Measurements from ENCODE around the gene IRF8.

IRF8 gene, protein sequence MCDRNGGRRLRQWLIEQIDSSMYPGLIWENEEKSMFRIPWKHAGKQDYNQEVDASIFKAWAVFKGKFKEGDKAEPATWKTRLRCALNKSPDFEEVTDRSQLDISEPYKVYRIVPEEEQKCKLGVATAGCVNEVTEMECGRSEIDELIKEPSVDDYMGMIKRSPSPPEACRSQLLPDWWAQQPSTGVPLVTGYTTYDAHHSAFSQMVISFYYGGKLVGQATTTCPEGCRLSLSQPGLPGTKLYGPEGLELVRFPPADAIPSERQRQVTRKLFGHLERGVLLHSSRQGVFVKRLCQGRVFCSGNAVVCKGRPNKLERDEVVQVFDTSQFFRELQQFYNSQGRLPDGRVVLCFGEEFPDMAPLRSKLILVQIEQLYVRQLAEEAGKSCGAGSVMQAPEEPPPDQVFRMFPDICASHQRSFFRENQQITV

GRCh38 chr16:85898521-85899442, at the start of gene IRF8:
Gene IRF8, plus strand, starts transcription at chr16:85899162. Its CDS starts 3,854 bp downstream, at chr16:85903016.
- no peak for DNase-seq (ENCODE audit: low read depth)
- TF ChIP-seq, protein P1, sequence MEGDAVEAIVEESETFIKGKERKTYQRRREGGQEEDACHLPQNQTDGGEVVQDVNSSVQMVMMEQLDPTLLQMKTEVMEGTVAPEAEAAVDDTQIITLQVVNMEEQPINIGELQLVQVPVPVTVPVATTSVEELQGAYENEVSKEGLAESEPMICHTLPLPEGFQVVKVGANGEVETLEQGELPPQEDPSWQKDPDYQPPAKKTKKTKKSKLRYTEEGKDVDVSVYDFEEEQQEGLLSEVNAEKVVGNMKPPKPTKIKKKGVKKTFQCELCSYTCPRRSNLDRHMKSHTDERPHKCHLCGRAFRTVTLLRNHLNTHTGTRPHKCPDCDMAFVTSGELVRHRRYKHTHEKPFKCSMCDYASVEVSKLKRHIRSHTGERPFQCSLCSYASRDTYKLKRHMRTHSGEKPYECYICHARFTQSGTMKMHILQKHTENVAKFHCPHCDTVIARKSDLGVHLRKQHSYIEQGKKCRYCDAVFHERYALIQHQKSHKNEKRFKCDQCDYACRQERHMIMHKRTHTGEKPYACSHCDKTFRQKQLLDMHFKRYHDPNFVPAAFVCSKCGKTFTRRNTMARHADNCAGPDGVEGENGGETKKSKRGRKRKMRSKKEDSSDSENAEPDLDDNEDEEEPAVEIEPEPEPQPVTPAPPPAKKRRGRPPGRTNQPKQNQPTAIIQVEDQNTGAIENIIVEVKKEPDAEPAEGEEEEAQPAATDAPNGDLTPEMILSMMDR (IDR thresholded peaks at IDR 0.05; ENCODE audit: insufficient read depth, low read depth, low read length, missing control alignments) = no peak
- H3K4me3 ChIP-seq (ENCODE audit: low read length) = no peak within 1 kb of the TSS

DNA sequence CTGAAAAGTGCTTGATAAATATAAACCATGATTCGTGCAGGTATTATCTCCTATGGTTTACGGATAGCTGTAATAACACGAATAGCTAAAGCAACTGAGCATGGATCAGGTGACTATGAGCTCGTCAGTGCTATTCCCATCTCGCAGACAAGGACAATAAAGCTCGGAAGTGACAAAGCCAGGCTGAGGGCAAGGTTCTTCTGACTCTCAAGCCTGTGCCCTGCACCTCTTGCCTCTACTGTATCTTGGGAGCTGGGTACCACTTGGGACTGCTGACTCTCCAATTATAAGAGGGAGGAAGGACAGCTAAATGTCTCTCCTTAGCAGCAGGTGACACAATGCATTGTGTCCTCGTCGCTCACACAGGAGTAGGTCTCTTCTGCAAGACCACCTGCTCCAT, 49.6 kb upstream of the IRF8 start:
- TF ChIP-seq, protein P1 (IDR thresholded peaks at IDR 0.05; ENCODE audit: insufficient read depth, low read depth, low read length, missing control alignments) = no peak
- H3K4me3 ChIP-seq (ENCODE audit: low read length) = no peak overlapping the region
- DNase-seq (ENCODE audit: low read depth) = no peak

DNA sequence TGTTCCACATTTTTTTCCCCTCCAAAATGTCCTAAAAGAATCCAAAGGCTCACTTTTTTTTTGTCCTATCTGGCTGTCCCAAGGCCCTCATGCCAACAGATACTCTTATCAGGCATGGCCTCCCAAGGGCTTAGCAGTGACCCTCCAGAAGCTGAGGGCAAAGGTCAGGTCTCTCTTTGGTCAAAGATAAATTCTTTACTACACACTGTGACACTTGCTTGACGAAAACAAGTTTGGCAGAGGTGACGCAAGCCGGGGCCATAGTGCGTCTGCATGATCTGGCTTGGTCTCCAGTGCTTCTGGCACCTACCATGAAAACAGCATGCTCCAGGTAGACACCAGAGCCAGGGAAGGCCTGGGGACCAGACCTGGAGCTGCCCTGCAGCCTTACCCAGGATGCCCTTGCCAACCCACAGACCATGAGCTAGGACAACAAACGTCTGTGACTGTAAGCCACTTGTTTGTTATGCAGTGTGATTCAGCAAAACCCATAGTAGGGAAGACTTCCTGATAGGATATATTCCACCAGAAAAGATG, 48.5 kb upstream of the IRF8 start:
- DNase-seq (ENCODE audit: low read depth) = no peak
- no peak overlapping the region for H3K4me3 ChIP-seq (ENCODE audit: low read length)
- TF ChIP-seq, protein P1 (IDR thresholded peaks at IDR 0.05; ENCODE audit: insufficient read depth, low read depth, low read length, missing control alignments) = no peak

DNA sequence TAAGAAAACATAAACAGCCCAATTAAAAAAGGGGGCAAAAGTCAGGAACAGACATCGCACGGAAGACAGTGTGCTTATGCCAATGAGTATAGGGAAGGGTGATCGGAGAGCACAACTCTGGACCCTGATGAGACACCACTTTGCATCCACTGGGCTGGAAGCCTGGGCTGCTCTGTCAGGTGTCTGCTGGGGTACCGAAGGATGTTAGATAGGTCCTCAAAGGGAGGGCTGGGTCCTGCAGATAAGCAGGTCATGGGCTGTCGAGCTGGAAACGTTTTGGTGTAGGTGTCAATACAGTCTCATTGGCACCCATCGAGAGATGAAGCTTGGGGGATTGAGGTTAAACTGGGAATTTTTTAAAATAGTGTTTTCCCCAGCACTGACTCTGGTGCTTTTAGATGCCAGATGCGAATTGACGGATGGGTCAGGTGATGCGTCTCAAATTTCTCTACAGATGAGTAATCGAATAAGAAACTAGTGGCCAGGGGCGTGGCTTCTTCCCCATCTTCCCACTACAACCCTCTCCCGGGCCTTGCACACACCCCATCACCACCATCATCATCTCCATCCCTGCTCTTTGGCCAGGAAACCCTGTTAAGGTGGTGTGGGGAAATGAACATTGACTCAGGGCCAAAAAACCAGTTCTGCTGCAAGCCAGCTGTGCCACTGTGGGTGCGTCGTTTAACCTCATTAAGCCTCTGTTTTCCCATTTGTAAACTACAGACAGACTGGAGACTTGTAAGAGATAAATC, 47.8 kb upstream of the IRF8 start:
- TF ChIP-seq, protein P1 (IDR thresholded peaks at IDR 0.05; ENCODE audit: insufficient read depth, low read depth, low read length, missing control alignments) = no peak
- peak; percentile 7 for DNase-seq (ENCODE audit: low read depth)
- H3K4me3 ChIP-seq (ENCODE audit: low read length) = no peak overlapping the region

GRCh38 chr16:85853547-85854545, 45.1 kb upstream of the IRF8 start:
- H3K4me3 ChIP-seq (ENCODE audit: low read length) = no peak overlapping the region
- TF ChIP-seq, protein P1 (IDR thresholded peaks at IDR 0.05; ENCODE audit: insufficient read depth, low read depth, low read length, missing control alignments) = no peak
- DNase-seq (ENCODE audit: low read depth) = no peak
